SK-N-SH treated with all-trans-retinoic acid at 6 μM for 48 hours (cell line): ENCODE data around the gene GSS.

Experiments
- ATAC-seq: fragments of 200-7000 bp; cut with Tn5 transposase; 3 replicates; pipeline ENCODE4 v1.9.1; 2020; ENCODE audit warnings: mild to moderate bottlenecking, moderate library complexity
- ARNTL ChIP-seq: fragments of 450-650 bp; formaldehyde crosslinking; IDR thresholded peaks from 2 replicates; pipeline ENCODE4 v1.5.0; 2020; ENCODE audit warnings: low read depth, mild to moderate bottlenecking, moderate library complexity, borderline replicate concordance
- CREB5 ChIP-seq: fragments of 250-450 bp; sonication (Bioruptor Pico); IDR thresholded peaks from 2 replicates; pipeline ENCODE4 v1.5.1; 2020; ENCODE audit warnings: low read depth, mild to moderate bottlenecking, moderate library complexity
- CSRNP3 ChIP-seq: fragments of 250-450 bp; sonication (Bioruptor Pico); IDR thresholded peaks from 2 replicates; pipeline ENCODE4 v1.5.1; 2021; ENCODE audit warnings: mild to moderate bottlenecking, moderate library complexity
- ESRRG ChIP-seq: fragments of 250-450 bp; sonication (Bioruptor Pico); IDR thresholded peaks from 2 replicates; pipeline ENCODE4 v1.6.1; 2021; ENCODE audit warnings: mild to moderate bottlenecking
- ISL1 ChIP-seq: fragments of 250-450 bp; sonication (Bioruptor Pico); IDR thresholded peaks from 2 replicates; pipeline ENCODE4 v2.1.2; 2022; ENCODE audit warnings: mild to moderate bottlenecking, moderate library complexity
- OSR1 ChIP-seq: fragments of 250-450 bp; sonication (Bioruptor Pico); IDR thresholded peaks from 2 replicates; pipeline ENCODE4 v1.8.0; 2022; ENCODE audit warnings: moderate library complexity, mild to moderate bottlenecking, inconsistent platforms
- PATZ1 ChIP-seq: fragments of 250-450 bp; sonication (Bioruptor Pico); IDR thresholded peaks from 2 replicates; pipeline ENCODE4 v1.8.0; 2020; ENCODE audit warnings: mild to moderate bottlenecking, moderate library complexity, borderline replicate concordance
- POU6F1 ChIP-seq: fragments of 250-450 bp; sonication (Bioruptor Pico); IDR thresholded peaks from 2 replicates; pipeline ENCODE4 v1.8.0; 2021; ENCODE audit warnings: low read depth, mild to moderate bottlenecking, moderate library complexity, borderline replicate concordance
- RARB ChIP-seq: fragments of 250-450 bp; sonication (Bioruptor Pico); IDR thresholded peaks from 2 replicates; pipeline ENCODE4 v1.8.0; 2021; ENCODE audit warnings: mild to moderate bottlenecking, moderate library complexity
- SNAI2 ChIP-seq: fragments of 250-450 bp; sonication (Bioruptor Pico); IDR thresholded peaks from 2 replicates; pipeline ENCODE4 v1.5.0; 2020; ENCODE audit warnings: mild to moderate bottlenecking, moderate library complexity
- TCF4 ChIP-seq: fragments of 250-450 bp; sonication (Bioruptor Pico); IDR thresholded peaks from 2 replicates; pipeline ENCODE4 v1.8.0; 2021; ENCODE audit warnings: mild to moderate bottlenecking, moderate library complexity, borderline replicate concordance
- TOX ChIP-seq: fragments of 250-450 bp; sonication (Bioruptor Pico); IDR thresholded peaks from 2 replicates; pipeline ENCODE4 v1.8.0; 2021; ENCODE audit warnings: mild to moderate bottlenecking, moderate library complexity, borderline replicate concordance
- TSHZ2 ChIP-seq: fragments of 250-450 bp; sonication (Bioruptor Pico); IDR thresholded peaks from 2 replicates; pipeline ENCODE4 v1.5.0; 2020; ENCODE audit warnings: mild to moderate bottlenecking, moderate library complexity
- ZFP30 ChIP-seq: fragments of 450-650 bp; formaldehyde crosslinking; IDR thresholded peaks from 2 replicates; pipeline ENCODE4 v1.5.0; 2022; ENCODE audit warnings: mild to moderate bottlenecking, moderate library complexity
- ZNF565 ChIP-seq: fragments of 450-650 bp; formaldehyde crosslinking; conservative IDR thresholded peaks from 2 replicates; pipeline ENCODE4 v1.5.0; 2020; ENCODE audit warnings: low read depth, mild to moderate bottlenecking, moderate library complexity
- ZNF70 ChIP-seq: fragments of 450-650 bp; formaldehyde crosslinking; IDR thresholded peaks from 2 replicates; pipeline ENCODE4 v1.5.0; 2020; ENCODE audit warnings: mild to moderate bottlenecking, moderate library complexity
- ZNF8 ChIP-seq: fragments of 450-650 bp; formaldehyde crosslinking; IDR thresholded peaks from 2 replicates; pipeline ENCODE4 v1.5.0; 2020; ENCODE audit warnings: mild to moderate bottlenecking, moderate library complexity

The GSS gene

GRCh38 chr20:35004749-35005462, 49.3 kb upstream of the GSS start (continued):
- no peak for TF ChIP-seq TSHZ2 (CRISPR knock-in tag)
- TF ChIP-seq OSR1 (CRISPR knock-in tag), result no peak
- TF ChIP-seq ARNTL (CRISPR knock-in tag), result no peak
- TF ChIP-seq SNAI2 (CRISPR knock-in tag), result no peak
- TF ChIP-seq TCF4, result no peak
- TF ChIP-seq PATZ1, result no peak

- no peak for ATAC-seq
- TF ChIP-seq POU6F1 (CRISPR knock-in tag), result no peak
- TF ChIP-seq ISL1 (CRISPR knock-in tag), result no peak
- TF ChIP-seq CSRNP3 (CRISPR knock-in tag), result no peak
- TF ChIP-seq TSHZ2 (CRISPR knock-in tag), result no peak
- TF ChIP-seq ESRRG (CRISPR knock-in tag), result no peak
- TF ChIP-seq CREB5 (CRISPR knock-in tag), result no peak
- TF ChIP-seq ZFP30, result no peak
- TF ChIP-seq ZNF565 (CRISPR knock-in tag), result no peak
These were observed 48.6 kb upstream of the GSS start for GRCh38 chr20:35004051-35004725.

- TF ChIP-seq RARB (CRISPR knock-in tag) (no peak), ZNF70 (CRISPR knock-in tag) (no peak), POU6F1 (CRISPR knock-in tag) (no peak), ZNF8 (CRISPR knock-in tag) (no peak), TOX (CRISPR knock-in tag) (no peak), ZFP30 (no peak), PATZ1 (no peak)
These were observed 47.8 kb upstream of the GSS start for GRCh38 chr20:35003211-35004031.

More at GRCh38 chr20:35003211-35004031, 47.8 kb upstream of the GSS start:
- ATAC-seq, result no peak
